CD14-positive monocyte (primary cell): ENCODE measurements around the gene COPB2. TPM values are rescaled to one million over a fixed set of nuclear protein-coding genes. Genes with fewer than 3 reads are reported as not detected.

Experiments used
- DNase-seq, 3 donors: peaks; one replicate each; pipeline ENCODE4 v3.0.0-alpha.2; 2011 to 2022
- H2AFZ ChIP-seq: 2 replicates; pipeline ENCODE4 v1.6.0; 2012; ENCODE audit warnings: mild to moderate bottlenecking, low read depth, low read length, inconsistent platforms; ENCODE audit not compliant: insufficient read depth, poor library complexity, severe bottlenecking
- H3K27ac ChIP-seq, 2 donors: 1 replicate in 1 of 2; 2 replicates in 1 of 2; pipeline ENCODE4 v1.5.1; 2012 to 2013; ENCODE audit warnings: low read length in 2 of 2, control low read depth in 1 of 2, inconsistent platforms in 1 of 2, low read depth in 1 of 2, mild to moderate bottlenecking in 1 of 2
- H3K27me3 ChIP-seq, 2 donors: one replicate each; pipeline versions ENCODE4 v1.6.0 to v1.6.1; 2011 to 2013; ENCODE audit warnings: low read length in 2 of 2; ENCODE audit not compliant: control insufficient read depth in 2 of 2, insufficient read depth in 2 of 2
- H3K36me3 ChIP-seq, 2 donors: replicated peaks in 1 of 2; 1 replicate in 1 of 2; 2 replicates in 1 of 2; pipeline versions ENCODE4 v1.5.1 to v1.6.1; 2012 to 2013; ENCODE audit warnings: low read length in 2 of 2, control low read depth in 1 of 2, inconsistent platforms in 1 of 2, mild to moderate bottlenecking in 1 of 2; ENCODE audit not compliant: insufficient read depth in 2 of 2, control insufficient read depth in 1 of 2
- H3K4me1 ChIP-seq, 2 donors: 1 replicate in 1 of 2; 2 replicates in 1 of 2; pipeline versions ENCODE4 v1.5.1 to v1.6.1; 2012 to 2013; ENCODE audit warnings: low read length in 2 of 2, control low read depth in 1 of 2, inconsistent platforms in 1 of 2, mild to moderate bottlenecking in 1 of 2, moderate library complexity in 1 of 2; ENCODE audit not compliant: insufficient read depth in 2 of 2, control insufficient read depth in 1 of 2
- H3K4me2 ChIP-seq: replicated peaks from 2 replicates; pipeline ENCODE3; 2012; ENCODE audit warnings: low read length, moderate library complexity, mild to moderate bottlenecking; ENCODE audit not compliant: poor library complexity, severe bottlenecking; ENCODE audit errors: extremely low read depth
- H3K4me3 ChIP-seq, 3 experiments: fragments of 200-600 bp in 1 of 3; sonication (generic) in 1 of 3; replicated peaks in 1 of 3; 1 replicate in 2 of 3; 2 replicates in 1 of 3; pipeline ENCODE4 v1.5.1; 2011 to 2013; ENCODE audit warnings: low read length in 3 of 3, mild to moderate bottlenecking in 3 of 3, control low read depth in 2 of 3, low read depth in 2 of 3, inconsistent platforms in 1 of 3, moderate library complexity in 1 of 3
- H3K79me2 ChIP-seq: 2 replicates; pipeline ENCODE4 v1.6.0; 2012; ENCODE audit warnings: mild to moderate bottlenecking, control low read depth, inconsistent platforms, low read length, moderate library complexity; ENCODE audit not compliant: insufficient read depth
- H3K9ac ChIP-seq: 2 replicates; pipeline ENCODE4 v1.6.0; 2017; ENCODE audit warnings: low read length, mild to moderate bottlenecking; ENCODE audit not compliant: insufficient read depth, poor library complexity, severe bottlenecking
- H3K9me3 ChIP-seq, 2 donors: replicated peaks in 1 of 2; 1 replicate in 1 of 2; 2 replicates in 1 of 2; pipeline versions ENCODE4 v1.5.1 to v1.6.1; 2012 to 2013; ENCODE audit warnings: low read length in 2 of 2, control low read depth in 1 of 2; ENCODE audit not compliant: control insufficient read depth in 1 of 2, insufficient read depth in 1 of 2
- H4K20me1 ChIP-seq: 2 replicates; pipeline ENCODE4 v1.6.0; 2012; ENCODE audit warnings: mild to moderate bottlenecking, low read length, control low read depth, moderate library complexity; ENCODE audit not compliant: insufficient read depth
- H3K27ac Mint-ChIP-seq, 7 donors: one replicate each; pipeline ENCODE4 v1.8.0; 2020; ENCODE audit warnings: mild to moderate bottlenecking in 7 of 7, mixed read lengths in 7 of 7, moderate library complexity in 6 of 7, inconsistent platforms in 2 of 7
- H3K27me3 Mint-ChIP-seq, 3 donors: one replicate each; pipeline ENCODE4 v1.8.0; 2021 to 2022; ENCODE audit warnings: low read depth in 3 of 3, mild to moderate bottlenecking in 3 of 3, mixed read lengths in 3 of 3, moderate library complexity in 3 of 3, inconsistent platforms in 1 of 3
- H3K36me3 Mint-ChIP-seq, 2 donors: one replicate each; pipeline ENCODE4 v1.8.0; 2020; ENCODE audit warnings: mixed read lengths in 2 of 2, inconsistent platforms in 1 of 2, mild to moderate bottlenecking in 1 of 2
- H3K4me1 Mint-ChIP-seq: one replicate; pipeline ENCODE4 v1.8.0; 2020; ENCODE audit warnings: mild to moderate bottlenecking, mixed read lengths
- H3K4me3 Mint-ChIP-seq, 2 donors: one replicate each; pipeline ENCODE4 v1.8.0; 2020; ENCODE audit warnings: mild to moderate bottlenecking in 2 of 2, mixed read lengths in 2 of 2, moderate library complexity in 1 of 2
- H3K9me3 Mint-ChIP-seq, 7 donors: one replicate each; pipeline ENCODE4 v1.8.0; 2020 to 2022; ENCODE audit warnings: mixed read lengths in 7 of 7, mild to moderate bottlenecking in 6 of 7, moderate library complexity in 6 of 7, inconsistent platforms in 2 of 7
- CTCF ChIP-seq: fragments of 200-600 bp; IDR thresholded peaks from one replicate; pipeline ENCODE4 v1.8.0; 2022; ENCODE audit warnings: antibody characterized with exemption, mild to moderate bottlenecking
- WGBS: methylation state at CpG from one replicate; pipeline ENCODE4 v1.1.5; 2013; ENCODE audit warnings: missing lambda C conversion rate; ENCODE audit not compliant: insufficient coverage; 5-methylcytosine and 5-hydroxymethylcytosine counted together
- intact Hi-C, 2 donors: fragments of 100-400 bp; cut with micrococcal nuclease; formaldehyde crosslinking; loops; one replicate each; pipeline versions ENCODE4 v1.15.0 to v1.15.1; 2023
- polyA plus RNA-seq, 3 donors: library from polyadenylated mRNA; depleted of rRNA in 1 of 3; unstranded in 2 of 3; stranded (reverse) in 1 of 3; fragments of 300-500 nt in 2 of 3; fragments of >200 nt in 1 of 3; fragmentation: Illumina TruSeq in 2 of 3; gene quantifications; 1 replicate in 2 of 3; 2 replicates in 1 of 3; pipeline ENCODE4 v1.2.3, GENCODE V29; 2012 to 2021

The COPB2 gene
- polyA plus RNA-seq, 3 donors, result 22.6 to 95.6 (median 76.9) TPM

- H3K4me3 ChIP-seq, result no peak overlapping the region
- no peak overlapping the region for H3K9ac ChIP-seq
- no peak overlapping the region for H3K27ac ChIP-seq
- H3K4me2 ChIP-seq, result no peak overlapping the region
- peaks cover 21% of the 10 kb centered on the region for H3K4me1 Mint-ChIP-seq
- H3K36me3 ChIP-seq, result no peaks in the 10 kb centered on the region
- peaks cover 0 to 4% (median 0%) of the 10 kb centered on the region in 7 donors for H3K9me3 Mint-ChIP-seq
- no peak for TF ChIP-seq CTCF
- no peaks in the 10 kb centered on the region for H4K20me1 ChIP-seq
- no peak overlapping the region for H2AFZ ChIP-seq
- peaks cover 16 to 18% of the 10 kb centered on the region in 2 donors for H3K4me1 ChIP-seq
- intact Hi-C loops, result no loop called here
- H3K4me3 Mint-ChIP-seq, result no peak overlapping the region
- peak overlapping the region in 1 of 7 donors; percentile 79 for H3K27ac Mint-ChIP-seq
- H3K27me3 Mint-ChIP-seq, result peaks cover 0 to 1% (median 0%) of the 10 kb centered on the region in 3 donors
- H3K79me2 ChIP-seq, result no peaks in the 10 kb centered on the region
- peaks cover 0 to 4% of the 10 kb centered on the region in 2 donors for H3K36me3 Mint-ChIP-seq
- no peaks in the 10 kb centered on the region for H3K9me3 ChIP-seq
- no peak for DNase-seq
- H3K27me3 ChIP-seq, result no peaks in the 10 kb centered on the region
These were observed 41.0 kb upstream of the COPB2 start for GRCh38 chr3:139430493-139430892.

- Mint-ChIP-seq H3K36me3 (peaks cover 6 to 13% of the 10 kb centered on the region in 2 donors), H3K9me3 (peaks cover 0 to 1% (median 0%) of the 10 kb centered on the region in 7 donors), H3K4me3 (no peak overlapping the region), H3K27me3 (peaks cover 0 to 1% (median 0%) of the 10 kb centered on the region in 3 donors), H3K4me1 (peaks cover 7% of the 10 kb centered on the region), H3K27ac (no peak overlapping the region)
- intact Hi-C loops, result loop anchor here (5.0 to 10.0 kb wide), 4 partner anchors 1307 to 1440 kb away; no protein-coding TSS in a partner anchor
- TF ChIP-seq CTCF, result peak; percentile 83
- no peak overlapping the region for H3K4me3 ChIP-seq
- no peak overlapping the region for H3K9ac ChIP-seq
- H4K20me1 ChIP-seq, result no peaks in the 10 kb centered on the region
- no peak overlapping the region for H2AFZ ChIP-seq
- no peaks in the 10 kb centered on the region for H3K27me3 ChIP-seq
- H3K79me2 ChIP-seq, result no peaks in the 10 kb centered on the region
- H3K9me3 ChIP-seq, result no peaks in the 10 kb centered on the region
- H3K36me3 ChIP-seq, result no peaks in the 10 kb centered on the region
- H3K4me2 ChIP-seq, result no peak overlapping the region
- H3K4me1 ChIP-seq, result peaks cover 0 to 5% of the 10 kb centered on the region in 2 donors
- 100% methylated on average over 1 of the region's 7 CpGs for WGBS
- peak; percentile 53 to 74 (median 67) for DNase-seq
- no peak overlapping the region for H3K27ac ChIP-seq
These were observed 38.0 kb upstream of the COPB2 start for GRCh38 chr3:139427283-139428060.
